ENCODE data around the gene SDK1. TPM values are rescaled to one million over a fixed set of nuclear protein-coding genes. Genes with fewer than 3 reads are reported as not detected.

SDK1 gene
- total RNA-seq, 1 donor from 2014 or later = 225 TPM

- Mint-ChIP-seq H3K27me3 (ENCODE audit: unreplicated experiment) (peaks cover 23% of the 10 kb centered on the region), H3K4me3 (ENCODE audit: unreplicated experiment) (peak overlapping the region; percentile 68), H3K27ac (ENCODE audit: unreplicated experiment) (peak overlapping the region; percentile 98), H3K4me1 (ENCODE audit: low read depth, unreplicated experiment) (peaks cover 41% of the 10 kb centered on the region), H3K36me3 (ENCODE audit: unreplicated experiment) (peaks cover 32% of the 10 kb centered on the region), H3K9me3 (ENCODE audit: unreplicated experiment) (peaks cover 34% of the 10 kb centered on the region)
- DNase-seq = no peak
- TF ChIP-seq CTCF (IDR thresholded peaks at IDR 0.05; ENCODE audit: partially characterized antibody, unreplicated experiment) = no peak
Observed at GRCh38 chr7:4225881-4226523, 925.0 kb downstream of the SDK1 start.

- Mint-ChIP-seq H3K9me3 (ENCODE audit: unreplicated experiment) (peaks cover 34% of the 10 kb centered on the region), H3K4me1 (ENCODE audit: low read depth, unreplicated experiment) (peaks cover 41% of the 10 kb centered on the region), H3K27ac (ENCODE audit: unreplicated experiment) (peak overlapping the region; percentile 98), H3K4me3 (ENCODE audit: unreplicated experiment) (peak overlapping the region; percentile 68), H3K27me3 (ENCODE audit: unreplicated experiment) (peaks cover 23% of the 10 kb centered on the region), H3K36me3 (ENCODE audit: unreplicated experiment) (peaks cover 29% of the 10 kb centered on the region)
- peak; percentile 59 for DNase-seq
- TF ChIP-seq CTCF (IDR thresholded peaks at IDR 0.05; ENCODE audit: partially characterized antibody, unreplicated experiment) = peak; percentile 60
Observed at GRCh38 chr7:4226524-4226882, 925.5 kb downstream of the SDK1 start.

GRCh38 chr7:4227105-4228010, 926.3 kb downstream of the SDK1 start:
- peak; percentile 51 for DNase-seq
- peaks cover 22% of the 10 kb centered on the region for H3K27me3 Mint-ChIP-seq (ENCODE audit: unreplicated experiment)
- peaks cover 29% of the 10 kb centered on the region for H3K9me3 Mint-ChIP-seq (ENCODE audit: unreplicated experiment)
- H3K4me1 Mint-ChIP-seq (ENCODE audit: low read depth, unreplicated experiment) = peaks cover 41% of the 10 kb centered on the region
- peak overlapping the region; percentile 98 for H3K27ac Mint-ChIP-seq (ENCODE audit: unreplicated experiment)
- H3K4me3 Mint-ChIP-seq (ENCODE audit: unreplicated experiment) = peak overlapping the region; percentile 68
- peaks cover 23% of the 10 kb centered on the region for H3K36me3 Mint-ChIP-seq (ENCODE audit: unreplicated experiment)
- no peak for TF ChIP-seq CTCF (IDR thresholded peaks at IDR 0.05; ENCODE audit: partially characterized antibody, unreplicated experiment)

GRCh38 chr7:4230352-4230751, 929.3 kb downstream of the SDK1 start:
- TF ChIP-seq CTCF (IDR thresholded peaks at IDR 0.05; ENCODE audit: partially characterized antibody, unreplicated experiment) = no peak
- Mint-ChIP-seq H3K36me3 (ENCODE audit: unreplicated experiment) (peaks cover 8% of the 10 kb centered on the region), H3K27ac (ENCODE audit: unreplicated experiment) (no peak overlapping the region), H3K27me3 (ENCODE audit: unreplicated experiment) (peaks cover 18% of the 10 kb centered on the region), H3K4me3 (ENCODE audit: unreplicated experiment) (peak overlapping the region; percentile 25), H3K4me1 (ENCODE audit: low read depth, unreplicated experiment) (peaks cover 36% of the 10 kb centered on the region), H3K9me3 (ENCODE audit: unreplicated experiment) (peaks cover 23% of the 10 kb centered on the region)
- DNase-seq = no peak

- peaks cover 16% of the 10 kb centered on the region for H3K36me3 Mint-ChIP-seq (ENCODE audit: unreplicated experiment)
- DNase-seq = no peak
- peaks cover 14% of the 10 kb centered on the region for H3K27me3 Mint-ChIP-seq (ENCODE audit: unreplicated experiment)
- H3K4me1 Mint-ChIP-seq (ENCODE audit: low read depth, unreplicated experiment) = peaks cover 11% of the 10 kb centered on the region
- peaks cover 16% of the 10 kb centered on the region for H3K9me3 Mint-ChIP-seq (ENCODE audit: unreplicated experiment)
- H3K4me3 Mint-ChIP-seq (ENCODE audit: unreplicated experiment) = no peak overlapping the region
- H3K27ac Mint-ChIP-seq (ENCODE audit: unreplicated experiment) = no peak overlapping the region
- no peak for TF ChIP-seq CTCF (IDR thresholded peaks at IDR 0.05; ENCODE audit: partially characterized antibody, unreplicated experiment)
Observed at GRCh38 chr7:4233146-4233545, 932.1 kb downstream of the SDK1 start.
